Measurements from ENCODE around the gene B4GAT1.
A peak's percentile ranks its signal among the peaks of the same experiment; 100 is the strongest.

B4GAT1 gene

GRCh38 chr11:66314561-66315497, 32.6 kb downstream of the B4GAT1 start:
- no peak for DNase-seq (ENCODE audit: low read depth)
- H3K4me3 ChIP-seq (ENCODE audit: low read depth, low read length): peak overlapping the region; percentile 36
- no peak for TF ChIP-seq CTCF (IDR thresholded peaks at IDR 0.05; ENCODE audit: low read depth, low read length, missing control alignments)
- in situ Hi-C loops (cut with HindIII; ENCODE audit: low sequenced_read_pairs): no loop called here

- no peak for DNase-seq (ENCODE audit: low read depth)
- peak overlapping the region; percentile 36 for H3K4me3 ChIP-seq (ENCODE audit: low read depth, low read length)
- TF ChIP-seq CTCF (IDR thresholded peaks at IDR 0.05; ENCODE audit: low read depth, low read length, missing control alignments): no peak
- in situ Hi-C loops (cut with HindIII; ENCODE audit: low sequenced_read_pairs): no loop called here
These were observed 33.3 kb downstream of the B4GAT1 start for GRCh38 chr11:66314186-66314501.

GRCh38 chr11:66313321-66314185, 33.9 kb downstream of the B4GAT1 start:
- peak overlapping the region; percentile 36 for H3K4me3 ChIP-seq (ENCODE audit: low read depth, low read length)
- DNase-seq (ENCODE audit: low read depth): no peak
- TF ChIP-seq CTCF (IDR thresholded peaks at IDR 0.05; ENCODE audit: low read depth, low read length, missing control alignments): no peak
- in situ Hi-C loops (cut with HindIII; ENCODE audit: low sequenced_read_pairs): no loop called here

GRCh38 chr11:66312549-66313320, 34.7 kb downstream of the B4GAT1 start:
- in situ Hi-C loops (cut with HindIII; ENCODE audit: low sequenced_read_pairs): no loop called here
- peak; percentile 98 for DNase-seq (ENCODE audit: low read depth)
- TF ChIP-seq CTCF (IDR thresholded peaks at IDR 0.05; ENCODE audit: low read depth, low read length, missing control alignments): no peak
- H3K4me3 ChIP-seq (ENCODE audit: low read depth, low read length): peak overlapping the region; percentile 41

- in situ Hi-C loops (cut with HindIII; ENCODE audit: low sequenced_read_pairs): no loop called here
- H3K4me3 ChIP-seq (ENCODE audit: low read depth, low read length): peak overlapping the region; percentile 41
- DNase-seq (ENCODE audit: low read depth): peak; percentile 75
- peak; percentile 92 for TF ChIP-seq CTCF (IDR thresholded peaks at IDR 0.05; ENCODE audit: low read depth, low read length, missing control alignments)
These were observed 35.4 kb downstream of the B4GAT1 start for GRCh38 chr11:66311965-66312548.
